GM18508 (cell line): ENCODE data around the gene RNF144B.
"Not testable (repeated sequence)": the region's sequence is repeated elsewhere in the genome, so short reads cannot be mapped to it uniquely, and the experiment has no call there.

ENCODE experiments used
- ATAC-seq: cut with Tn5 transposase; IDR thresholded peaks from one replicate; pipeline ENCODE4 v1.9.1; 2021; ENCODE audit warnings: moderate number of reproducible peaks; ENCODE audit not compliant: insufficient read depth, unreplicated experiment

The RNF144B gene

DNA sequence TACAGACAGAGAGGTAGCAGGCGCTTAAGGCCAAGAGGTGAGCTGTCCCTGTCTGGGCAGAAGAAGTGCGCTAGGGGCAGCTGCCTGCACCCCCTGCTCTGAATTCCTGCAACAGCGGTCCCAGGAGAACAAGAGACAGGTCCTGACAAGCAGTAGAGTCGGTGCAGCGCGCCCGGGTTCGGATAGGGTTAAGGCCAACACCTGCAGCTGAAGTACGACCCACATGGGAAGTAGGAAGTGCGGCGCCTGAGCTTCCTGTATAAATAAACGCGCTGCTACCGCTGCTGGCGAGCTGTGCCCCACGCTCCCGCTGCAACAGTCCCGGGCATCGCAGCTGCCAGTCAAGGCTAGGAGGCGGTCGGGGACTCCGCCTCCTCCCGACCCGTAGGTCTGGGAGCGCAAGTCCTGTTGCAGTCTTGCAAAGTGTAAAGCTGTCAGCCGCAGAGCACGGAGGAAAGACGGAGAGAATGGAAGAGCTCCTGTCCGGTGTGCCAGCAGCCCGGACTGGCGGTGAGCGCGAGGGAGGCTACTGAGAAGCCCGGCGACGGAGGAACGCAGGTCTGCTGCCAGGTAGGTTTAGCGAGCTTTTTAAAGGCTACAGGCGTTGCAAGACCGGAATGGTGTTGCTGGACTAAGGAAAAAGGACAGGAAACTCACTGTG, at the start of gene RNF144B:
RNF144B (plus strand) TSS at position 290 of the 661 bp plus-strand sequence. CDS start 12,185 bp downstream, outside the sequence.
- peak; percentile 64 for ATAC-seq

- no peak for ATAC-seq
Observed at GRCh38 chr6:18339599-18339998, 47.6 kb upstream of the RNF144B start.

DNA sequence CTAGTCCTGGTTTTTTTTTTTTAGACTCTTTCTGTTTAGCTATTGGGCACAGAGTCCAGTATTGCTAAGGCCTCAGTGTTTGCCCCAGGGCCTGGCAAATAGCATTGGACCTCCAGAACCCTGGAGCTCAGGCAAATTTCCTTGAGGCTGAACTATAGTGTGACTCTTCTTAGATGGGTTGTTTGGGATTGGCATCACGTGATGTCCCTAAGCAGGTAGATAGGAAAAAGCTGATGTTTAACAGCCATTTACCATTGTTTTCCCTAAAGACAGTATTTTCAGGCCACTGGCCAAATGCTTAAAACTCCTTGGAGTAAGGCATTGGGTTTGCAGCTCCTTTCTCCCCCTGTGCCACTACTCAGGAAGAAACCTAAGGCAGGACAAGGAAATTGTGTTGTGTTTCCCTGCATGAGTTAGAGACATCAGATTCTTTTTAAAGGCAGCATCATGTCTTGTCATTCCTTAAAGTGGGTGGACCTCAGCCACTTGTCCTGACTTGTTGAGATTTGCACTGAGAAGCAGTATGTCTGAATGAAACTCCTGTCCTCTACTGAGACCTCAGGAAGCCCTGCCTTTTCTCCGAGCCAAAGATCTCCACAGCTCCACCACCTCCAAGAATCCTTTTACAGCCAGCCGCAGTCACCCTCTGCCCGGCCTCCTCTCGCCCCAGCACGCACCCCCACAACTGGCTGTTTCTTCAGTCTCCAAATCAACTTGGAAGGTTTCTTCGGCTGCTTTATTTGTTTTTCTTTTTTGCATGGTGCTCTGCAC, 46.2 kb upstream of the RNF144B start:
- no peak for ATAC-seq

DNA sequence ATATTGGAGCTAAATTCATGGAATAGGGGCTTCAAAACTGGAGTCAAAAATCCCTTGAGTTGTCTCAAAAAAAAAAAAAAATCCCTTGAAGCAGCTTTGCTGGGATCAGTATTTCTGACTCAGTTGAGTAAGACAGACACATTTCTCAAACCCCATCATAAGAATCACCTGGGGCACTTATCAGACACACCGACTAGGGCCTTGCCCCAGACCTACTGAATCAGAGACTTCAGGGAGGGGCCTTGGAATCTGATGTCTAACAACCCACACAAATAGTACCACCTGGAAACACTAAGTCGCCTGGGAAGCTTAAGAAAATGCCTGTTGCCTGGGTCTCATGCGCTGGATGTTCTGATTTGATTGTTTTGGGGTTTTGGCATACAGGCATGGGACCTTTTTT, 44.9 kb upstream of the RNF144B start:
- no peak for ATAC-seq

GRCh38 chr6:18343741-18344140, 43.4 kb upstream of the RNF144B start:
- ATAC-seq = no peak

DNA sequence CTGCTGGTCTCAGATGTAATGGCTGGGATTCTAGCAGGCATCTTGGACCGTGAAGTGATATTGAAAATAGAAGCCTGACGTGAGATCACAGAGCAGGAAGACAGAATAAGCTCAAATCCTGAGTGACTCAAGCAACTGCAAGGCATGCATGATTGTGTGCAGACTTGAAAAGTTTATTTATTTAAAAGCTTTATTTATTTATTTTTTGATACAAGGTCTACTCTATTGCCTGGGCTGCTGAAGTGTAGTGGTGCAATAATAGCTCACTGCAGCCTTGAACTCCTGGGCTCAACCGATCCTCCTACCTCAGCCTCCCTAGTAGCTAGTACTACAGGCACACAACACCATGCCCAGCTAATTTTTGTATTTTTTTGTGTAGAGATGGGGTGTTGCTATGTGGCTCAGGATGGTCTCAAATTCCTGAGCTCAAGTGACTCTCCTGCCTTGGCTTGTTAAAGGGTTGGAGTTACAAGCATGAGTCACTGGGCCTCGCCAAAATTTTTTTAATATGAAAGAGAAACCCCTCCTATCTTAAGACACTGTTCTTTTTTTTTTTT, 40.1 kb upstream of the RNF144B start:
- no peak for ATAC-seq

- ATAC-seq = no peak
Observed at GRCh38 chr6:18347866-18348265, 39.3 kb upstream of the RNF144B start.

DNA sequence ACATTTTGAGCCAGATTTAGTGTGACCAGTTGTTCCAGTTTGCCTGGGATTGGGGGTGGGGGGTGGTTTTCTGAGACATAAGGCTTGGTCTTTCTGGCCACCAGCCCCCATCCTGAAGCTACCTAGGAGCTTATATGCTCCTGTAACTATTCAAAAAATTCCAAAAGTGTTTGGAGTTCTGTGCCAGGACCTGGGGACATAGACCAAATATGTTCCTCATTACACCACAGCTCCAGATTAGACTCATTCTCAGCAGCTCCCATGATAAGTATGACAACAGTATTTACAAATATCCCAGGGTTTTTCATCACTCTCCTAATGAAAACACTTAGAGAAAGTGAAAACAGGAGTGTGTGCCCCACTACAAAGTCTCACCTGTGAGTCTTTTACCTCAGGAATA, 37.8 kb upstream of the RNF144B start:
- ATAC-seq = no peak

DNA sequence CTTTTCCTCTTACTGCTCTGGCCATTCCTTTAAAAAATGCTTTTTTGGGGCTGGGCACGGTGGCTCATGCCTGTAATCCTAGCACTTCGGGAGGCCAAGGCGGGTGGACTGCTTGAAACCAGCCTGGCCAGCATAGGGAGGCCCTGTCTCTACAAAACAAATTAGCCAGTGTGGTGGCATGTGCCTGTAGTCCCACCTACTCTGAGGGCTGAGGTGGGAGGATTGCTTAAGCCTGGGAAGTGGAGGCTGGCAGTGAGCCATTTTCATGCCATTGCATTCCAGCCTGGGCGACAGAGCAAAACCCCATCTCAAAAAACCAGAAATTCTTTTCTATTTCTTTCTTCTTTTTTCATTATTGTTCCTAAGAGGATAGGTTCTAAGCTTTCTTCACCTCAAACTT, 36.9 kb upstream of the RNF144B start:
- no peak for ATAC-seq

GRCh38 chr6:18350712-18351111, 36.4 kb upstream of the RNF144B start:
- ATAC-seq = no peak

GRCh38 chr6:18352001-18352400, 35.1 kb upstream of the RNF144B start:
- ATAC-seq = no peak

DNA sequence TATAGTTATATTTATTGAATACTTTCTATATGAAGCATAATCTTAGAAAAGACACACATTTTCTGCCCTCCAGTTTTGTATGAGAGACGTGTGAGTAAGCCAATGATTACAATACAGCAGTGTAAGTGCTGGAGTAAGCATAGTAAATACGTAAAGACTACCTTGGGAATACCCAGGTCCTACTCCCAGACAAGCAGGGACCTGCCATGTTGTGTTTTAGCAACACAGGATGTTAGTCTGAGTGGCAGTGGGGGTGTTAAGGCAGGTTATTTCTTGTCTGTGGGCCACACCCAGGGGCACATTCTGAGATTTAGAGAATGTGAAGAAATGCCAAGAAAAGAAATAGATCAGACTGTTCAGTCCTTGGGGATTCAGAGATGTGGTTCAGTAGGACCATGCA, 34.3 kb upstream of the RNF144B start:
- no peak for ATAC-seq

- no peak for ATAC-seq
Observed at GRCh38 chr6:18353251-18353650, 33.9 kb upstream of the RNF144B start.

DNA sequence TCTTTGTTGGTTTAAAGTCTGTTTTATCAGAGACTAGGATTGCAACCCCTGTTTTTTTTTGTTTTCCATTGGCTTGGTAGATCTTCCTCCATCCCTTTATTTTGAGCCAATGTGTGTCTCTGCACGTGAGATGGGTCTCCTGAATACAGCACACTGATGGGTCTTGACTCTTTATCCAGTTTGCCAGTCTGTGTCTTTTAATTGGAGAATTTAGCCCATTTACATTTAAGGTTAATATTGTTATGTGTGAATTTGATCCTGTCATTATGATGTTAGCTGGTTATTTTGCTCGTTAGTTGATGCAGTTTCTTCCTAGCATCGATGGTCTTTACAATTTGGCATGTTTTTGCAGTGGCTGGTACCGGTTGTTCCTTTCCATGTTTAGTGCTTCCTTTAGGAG, 29.6 kb upstream of the RNF144B start:
- ATAC-seq = not testable (repeated sequence)

- peak; percentile 91 for ATAC-seq
Observed at GRCh38 chr6:18359237-18359885, 27.8 kb upstream of the RNF144B start.

GRCh38 chr6:18360188-18360587, 27.0 kb upstream of the RNF144B start:
- ATAC-seq = no peak

- no peak for ATAC-seq
Observed at GRCh38 chr6:18362058-18362561, 25.0 kb upstream of the RNF144B start.

GRCh38 chr6:18363746-18364145, 23.4 kb upstream of the RNF144B start:
- no peak for ATAC-seq

- ATAC-seq = not testable (repeated sequence)
Observed at GRCh38 chr6:18364561-18364960, 22.6 kb upstream of the RNF144B start.

DNA sequence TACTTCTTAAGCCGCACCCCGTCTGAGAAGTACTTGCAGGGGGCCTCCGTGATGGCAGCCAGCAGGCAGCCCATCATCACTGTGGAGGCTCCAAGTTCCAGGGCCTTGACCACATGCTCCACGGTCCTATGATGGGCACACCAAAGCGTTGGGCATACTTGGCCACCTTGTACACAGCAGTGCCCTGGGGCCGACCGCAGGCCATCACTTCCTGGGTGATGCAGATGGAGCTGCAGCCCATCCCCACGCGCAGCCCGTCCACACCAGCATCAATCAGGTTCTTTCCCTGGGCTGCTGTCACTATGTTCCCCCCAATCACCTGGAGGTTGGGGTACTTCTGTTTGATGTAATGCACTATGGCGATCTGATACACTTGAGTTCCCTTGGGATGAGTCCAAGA, 19.8 kb upstream of the RNF144B start:
- ATAC-seq = no peak
